ENCODE data around the gene ARHGEF10L.

Gene ARHGEF10L

DNA sequence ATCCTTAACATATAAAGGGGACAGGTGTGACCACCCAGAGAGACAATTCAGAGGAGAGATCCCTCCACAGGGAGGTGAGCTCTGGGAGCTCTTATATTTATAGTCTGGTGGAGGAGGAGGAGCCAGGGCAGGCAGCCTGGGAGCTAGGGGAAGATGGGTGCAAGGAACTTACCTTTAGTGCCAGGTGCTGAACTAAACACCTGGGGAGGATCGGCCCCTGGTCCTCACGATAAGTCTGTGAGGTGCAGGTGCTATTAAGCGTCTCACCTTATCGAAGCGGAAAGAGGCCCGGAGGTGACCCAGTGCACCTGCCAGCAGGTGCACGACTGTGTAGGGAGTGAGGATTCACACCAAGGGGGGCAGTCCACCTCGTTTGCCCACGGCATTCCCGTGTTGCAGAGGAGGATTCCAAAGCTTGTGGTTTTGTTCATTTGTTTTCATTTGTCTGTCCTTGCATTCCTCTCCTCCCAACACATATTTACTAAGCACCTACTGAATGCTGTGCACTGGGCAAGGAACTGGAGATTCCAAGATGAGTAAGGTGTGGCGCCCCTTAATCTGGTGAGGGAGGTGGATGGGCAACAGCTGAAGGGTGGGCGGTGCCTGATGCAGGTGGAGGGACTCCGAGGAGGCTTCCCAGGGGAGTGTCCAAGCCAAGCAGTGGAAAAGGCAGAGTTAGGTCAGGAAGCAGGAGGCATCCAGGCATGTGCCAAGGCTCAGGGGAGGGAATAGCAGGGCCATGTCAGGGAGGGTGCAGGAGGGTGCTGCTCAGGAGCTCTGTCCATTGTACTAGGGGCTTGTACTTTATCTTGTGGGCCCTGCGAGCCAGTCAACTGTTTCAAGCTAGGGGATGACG, 11.5 kb downstream of the ARHGEF10L start:
- FAIRE-seq (no peak), DNase-seq (ENCODE audit: low spot score) (peak; percentile 38)

DNA sequence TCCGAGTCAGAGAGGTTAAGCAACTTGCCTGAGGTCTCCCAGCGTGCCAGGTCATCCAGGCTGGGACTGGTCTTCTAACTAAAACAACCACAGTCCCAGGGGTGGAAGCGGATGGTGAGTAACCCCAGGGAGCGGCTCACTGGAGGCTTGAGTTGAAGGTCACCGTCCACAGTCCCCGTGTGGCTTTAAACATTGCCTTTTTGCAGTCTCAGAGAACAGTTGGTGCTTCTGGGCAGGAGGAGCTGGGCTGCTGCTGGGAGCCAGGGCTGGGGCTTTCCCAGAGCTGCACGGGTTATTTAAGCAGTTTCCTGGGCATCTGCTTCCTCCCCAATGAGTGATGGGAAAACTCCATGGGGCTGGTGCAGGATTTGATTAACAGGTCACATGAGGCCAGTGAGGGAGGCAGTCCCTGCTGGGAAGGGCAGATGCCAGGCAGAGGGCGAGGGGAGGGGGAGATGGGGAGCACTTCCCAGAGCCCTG, 12.3 kb downstream of the ARHGEF10L start:
- peak; percentile 81 for DNase-seq (ENCODE audit: low spot score)
- peak; percentile 88 for FAIRE-seq

- peak; percentile 94 for FAIRE-seq
- DNase-seq (ENCODE audit: low spot score): peak; percentile 83
Observed at GRCh38 chr1:17553975-17554700, 14.6 kb downstream of the ARHGEF10L start.

DNA sequence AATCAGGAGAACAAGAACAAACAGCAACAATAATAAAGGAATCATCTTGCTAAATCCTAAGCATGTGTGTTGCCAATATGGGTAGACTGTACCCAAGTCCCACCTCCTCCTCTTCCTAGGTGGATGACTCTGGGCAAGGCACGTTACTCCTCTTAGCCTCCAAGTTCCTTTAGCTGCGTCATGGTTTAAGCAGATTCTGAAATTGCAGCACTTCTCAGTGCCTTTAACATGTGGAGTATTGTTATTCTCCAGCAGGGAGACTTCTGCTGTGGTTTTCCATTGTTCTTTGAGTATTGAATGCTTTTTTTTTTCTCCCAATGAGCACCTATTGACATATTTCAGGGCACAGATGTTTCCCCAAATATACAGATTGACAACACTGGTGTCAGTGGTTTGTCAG, 15.5 kb downstream of the ARHGEF10L start:
- DNase-seq (ENCODE audit: low spot score) (no peak), FAIRE-seq (no peak)

GRCh38 chr1:17557986-17558385, 18.5 kb downstream of the ARHGEF10L start:
- FAIRE-seq: no peak
- no peak for DNase-seq (ENCODE audit: low spot score)

DNA sequence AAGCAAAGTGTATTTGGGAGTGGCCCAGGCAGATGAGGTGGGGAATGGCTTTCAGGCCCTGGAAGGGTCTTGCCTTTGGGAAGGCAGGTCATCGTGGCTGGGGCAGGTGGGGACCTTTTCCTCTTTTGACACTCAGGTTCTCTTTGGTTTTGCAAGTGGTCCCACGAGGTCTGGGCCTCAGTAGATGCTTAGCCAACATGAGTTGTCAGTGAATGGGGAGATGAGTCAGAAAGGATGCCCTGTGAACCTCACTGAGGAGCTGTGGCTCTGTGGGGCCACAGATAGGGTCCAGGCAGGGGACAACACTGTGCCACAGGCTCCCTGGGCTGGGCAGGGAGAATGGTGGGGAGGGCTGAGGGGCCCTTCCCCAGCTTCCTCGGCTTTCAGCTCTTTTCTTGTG, 19.0 kb downstream of the ARHGEF10L start:
- DNase-seq (ENCODE audit: low spot score) (no peak), FAIRE-seq (no peak)

GRCh38 chr1:17558954-17559614, 19.6 kb downstream of the ARHGEF10L start:
- peak; percentile 35 for FAIRE-seq
- DNase-seq (ENCODE audit: low spot score): peak; percentile 44

- peak; percentile 66 for DNase-seq (ENCODE audit: low spot score)
- FAIRE-seq: peak; percentile 91
Observed at GRCh38 chr1:17559615-17560419, 20.3 kb downstream of the ARHGEF10L start.

GRCh38 chr1:17561247-17561548, 21.7 kb downstream of the ARHGEF10L start:
- peak; percentile 64 for DNase-seq (ENCODE audit: low spot score)
- FAIRE-seq: peak; percentile 77

DNA sequence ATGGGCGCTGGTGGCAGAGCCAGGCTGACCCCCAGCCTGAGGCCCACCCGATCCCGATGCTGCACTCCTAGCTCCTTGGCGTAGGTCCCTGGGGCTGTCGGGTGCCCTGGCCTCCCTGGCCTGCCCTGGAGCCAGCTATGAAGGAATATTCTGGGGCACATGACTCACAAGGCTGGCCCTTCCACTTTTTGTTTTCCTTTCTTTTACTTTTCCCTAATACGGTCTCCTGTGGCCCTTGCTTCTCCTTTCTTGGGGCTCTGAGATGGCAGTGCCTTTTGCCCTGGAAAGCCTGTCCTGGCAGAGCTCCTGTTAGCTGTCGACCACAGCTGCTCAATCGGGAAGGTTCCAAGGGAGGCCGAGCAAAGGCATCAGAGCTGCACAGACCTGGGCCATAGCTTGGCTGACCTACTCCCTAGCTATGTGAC, 22.1 kb downstream of the ARHGEF10L start:
- DNase-seq (ENCODE audit: low spot score) (peak; percentile 7), FAIRE-seq (no peak)

- no peak for FAIRE-seq
- DNase-seq (ENCODE audit: low spot score): no peak
Observed at GRCh38 chr1:17562375-17562774, 22.9 kb downstream of the ARHGEF10L start.

DNA sequence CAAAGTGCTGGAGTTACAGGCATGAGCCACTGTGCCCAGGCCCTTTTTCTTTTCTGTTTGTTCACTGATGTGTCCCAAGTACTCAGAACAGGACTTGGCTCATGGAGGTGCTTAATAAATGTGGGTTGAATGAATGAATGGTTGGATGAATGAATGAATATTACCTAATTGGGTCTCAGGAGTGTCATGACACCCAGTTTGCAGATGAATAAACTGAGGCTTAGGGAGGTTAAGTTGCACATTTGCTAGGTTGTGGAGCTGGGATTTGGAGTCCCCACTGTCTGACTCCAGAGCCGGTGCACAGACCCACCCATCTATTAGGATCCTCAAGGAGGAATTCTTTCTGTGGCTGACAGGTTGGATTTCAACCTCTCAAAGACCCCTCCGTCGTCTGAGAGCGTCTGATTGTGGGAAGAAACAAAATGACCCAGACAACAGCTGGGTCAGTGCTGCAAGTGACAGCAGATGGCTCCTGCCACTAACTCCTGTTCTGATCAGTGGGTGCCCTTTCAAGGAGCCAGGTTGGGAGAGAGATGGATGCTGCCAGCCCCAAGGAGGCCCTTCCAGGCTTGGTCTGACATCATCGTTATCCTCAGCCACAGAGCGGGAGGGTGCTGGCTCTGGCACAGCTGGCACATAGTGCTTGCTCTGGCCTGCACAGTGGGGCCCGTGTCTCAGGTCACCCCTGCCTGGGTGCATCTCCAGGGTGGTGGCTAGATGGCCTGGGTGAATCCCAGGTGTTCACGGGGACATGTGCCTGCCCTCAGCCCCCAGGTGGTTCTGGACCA, 24.2 kb downstream of the ARHGEF10L start:
- FAIRE-seq (no peak), DNase-seq (ENCODE audit: low spot score) (no peak)

GRCh38 chr1:17564458-17565393, 25.2 kb downstream of the ARHGEF10L start:
- FAIRE-seq (no peak), DNase-seq (ENCODE audit: low spot score) (no peak)

DNA sequence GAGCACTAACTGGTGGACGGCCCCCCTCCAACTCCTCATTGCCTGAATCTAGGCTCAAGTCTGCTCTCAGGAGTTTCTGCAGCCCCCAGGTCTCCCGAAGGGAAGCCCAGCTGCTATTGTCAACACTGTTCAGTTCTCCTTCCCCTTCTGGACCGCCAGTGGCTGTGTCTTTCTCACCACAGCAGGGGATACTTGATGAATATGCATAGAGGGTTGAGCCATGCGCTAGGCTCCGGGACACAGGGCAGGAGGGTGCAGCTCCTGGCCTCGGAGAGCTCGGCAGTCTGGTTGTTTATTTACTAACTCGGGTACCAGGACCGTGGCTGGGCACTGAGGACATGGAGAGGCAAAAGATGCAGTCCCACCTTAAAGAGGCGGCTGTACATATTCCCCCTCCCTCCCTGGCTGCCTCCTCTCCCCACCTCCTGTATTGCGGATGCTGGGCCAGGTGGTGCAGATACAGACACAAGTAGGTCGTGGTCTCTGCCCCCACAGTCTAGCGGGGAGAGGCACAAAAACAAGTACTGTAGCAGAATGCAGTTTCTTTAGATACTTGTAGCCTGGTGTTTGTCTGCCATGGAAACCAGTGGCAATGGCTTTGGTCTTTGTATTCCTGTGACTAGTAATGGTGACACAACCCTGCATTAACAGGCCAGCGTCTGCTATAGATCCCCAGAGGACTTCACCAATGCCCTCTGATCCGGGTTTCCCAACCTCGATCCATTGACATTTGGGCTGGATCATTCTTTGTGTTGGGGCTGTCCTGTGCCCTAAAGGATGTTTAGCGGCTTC, 26.2 kb downstream of the ARHGEF10L start:
- FAIRE-seq: no peak
- no peak for DNase-seq (ENCODE audit: low spot score)

DNA sequence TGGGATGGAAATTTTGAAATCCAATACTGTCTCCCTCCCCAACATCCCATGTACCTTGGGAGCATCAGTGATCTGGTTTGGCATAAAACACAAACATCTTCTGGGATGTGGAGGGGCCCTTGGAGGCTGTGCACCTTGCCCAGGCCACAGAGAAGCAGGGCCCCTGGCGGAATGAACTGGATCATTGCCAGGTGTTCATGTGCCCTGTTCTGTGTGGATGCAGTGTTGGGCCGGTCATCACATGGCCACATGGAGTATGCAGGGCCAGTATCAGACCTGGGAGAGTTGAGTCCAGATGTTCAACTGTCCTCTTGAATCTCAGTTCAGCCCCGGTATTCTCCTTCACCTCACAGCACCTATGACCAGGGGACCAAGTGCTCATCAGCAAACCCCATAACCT, 26.9 kb downstream of the ARHGEF10L start:
- FAIRE-seq (no peak), DNase-seq (ENCODE audit: low spot score) (no peak)

DNA sequence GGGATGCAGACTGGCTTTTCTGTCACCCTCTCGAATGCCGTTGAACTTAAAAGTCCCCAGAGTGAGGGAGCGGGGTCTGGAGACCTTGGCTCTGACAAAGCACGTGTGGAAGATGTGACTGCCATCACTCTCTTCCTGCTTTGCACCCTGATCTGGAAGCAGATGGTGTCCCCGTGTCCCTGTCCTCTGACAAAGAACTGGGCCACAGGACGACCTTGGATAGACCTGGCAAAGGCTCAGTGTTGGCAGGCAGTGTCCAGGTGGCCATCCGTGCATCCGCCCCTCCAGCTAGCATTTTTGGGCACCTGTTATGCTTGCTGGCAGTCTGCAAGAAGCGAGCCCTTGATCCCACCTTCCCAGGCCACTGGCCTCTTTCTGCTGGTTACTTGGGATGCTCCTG, 27.4 kb downstream of the ARHGEF10L start:
- FAIRE-seq (no peak), DNase-seq (ENCODE audit: low spot score) (no peak)

- DNase-seq (ENCODE audit: low spot score) (no peak), FAIRE-seq (no peak)
Observed at GRCh38 chr1:17567582-17567981, 28.1 kb downstream of the ARHGEF10L start.

All from RCC 7860 (cell line).